ENCODE results near the gene HSPB9. TPM values are rescaled to one million over a fixed set of nuclear protein-coding genes. Genes with fewer than 3 reads are reported as not detected.
"Not testable (repeated sequence)": the region's sequence is repeated elsewhere in the genome, so short reads cannot be mapped to it uniquely, and the experiment has no call there.

HSPB9 gene
- total RNA-seq, 3 donors from 2014 or later = 0.10 TPM; not detected in 2

GRCh38 chr17:42136654-42137051 lies 14.0 kb downstream of the HSPB9 start:
- Mint-ChIP-seq H3K4me3 (no peak overlapping the region), H3K36me3 (ENCODE audit: insufficient read depth) (peaks cover 3% of the 10 kb centered on the region), H3K4me1 (ENCODE audit: low read depth) (peaks cover 60% of the 10 kb centered on the region), H3K9me3 (no peaks in the 10 kb centered on the region), H3K27me3 (ENCODE audit: low read depth) (no peaks in the 10 kb centered on the region)
- no peak for DNase-seq
- ATAC-seq = no peak

- H3K27me3 Mint-ChIP-seq (ENCODE audit: low read depth) = no peaks in the 10 kb centered on the region
- no peaks in the 10 kb centered on the region for H3K9me3 Mint-ChIP-seq
- DNase-seq = no peak
- ATAC-seq = no peak
- peaks cover 11% of the 10 kb centered on the region for H3K36me3 Mint-ChIP-seq (ENCODE audit: insufficient read depth)
- no peak overlapping the region for H3K4me3 Mint-ChIP-seq
- peaks cover 50% of the 10 kb centered on the region for H3K4me1 Mint-ChIP-seq (ENCODE audit: low read depth)
These were observed 16.3 kb downstream of the HSPB9 start for GRCh38 chr17:42138749-42139492.

GRCh38 chr17:42140690-42141089 lies 18.1 kb downstream of the HSPB9 start:
- H3K4me1 Mint-ChIP-seq (ENCODE audit: low read depth) = peaks cover 44% of the 10 kb centered on the region
- not testable (repeated sequence) for DNase-seq; ATAC-seq; H3K27me3 Mint-ChIP-seq (ENCODE audit: low read depth); H3K9me3 Mint-ChIP-seq; H3K4me3 Mint-ChIP-seq
- peaks cover 10% of the 10 kb centered on the region for H3K36me3 Mint-ChIP-seq (ENCODE audit: insufficient read depth)

GRCh38 chr17:42141382-42141781 lies 18.8 kb downstream of the HSPB9 start:
- Mint-ChIP-seq H3K4me1 (ENCODE audit: low read depth) (peaks cover 37% of the 10 kb centered on the region), H3K36me3 (ENCODE audit: insufficient read depth) (peaks cover 8% of the 10 kb centered on the region), H3K9me3 (no peaks in the 10 kb centered on the region), H3K27me3 (ENCODE audit: low read depth) (no peaks in the 10 kb centered on the region), H3K4me3 (no peak overlapping the region)
- no peak for ATAC-seq
- DNase-seq = no peak

GRCh38 chr17:42142371-42142896 lies 19.8 kb downstream of the HSPB9 start:
- H3K4me1 Mint-ChIP-seq (ENCODE audit: low read depth) = peaks cover 37% of the 10 kb centered on the region

GRCh38 chr17:42143138-42143537 lies 20.5 kb downstream of the HSPB9 start:
- not testable (repeated sequence) for H3K27me3 Mint-ChIP-seq (ENCODE audit: low read depth); H3K9me3 Mint-ChIP-seq; H3K4me3 Mint-ChIP-seq; ATAC-seq; DNase-seq
- Mint-ChIP-seq H3K36me3 (ENCODE audit: insufficient read depth) (peaks cover 12% of the 10 kb centered on the region), H3K4me1 (ENCODE audit: low read depth) (peaks cover 37% of the 10 kb centered on the region)

More at GRCh38 chr17:42142371-42142896, 19.8 kb downstream of the HSPB9 start:
- DNase-seq = no peak
- Mint-ChIP-seq H3K27me3 (ENCODE audit: low read depth) (no peaks in the 10 kb centered on the region), H3K9me3 (no peaks in the 10 kb centered on the region), H3K4me3 (no peak overlapping the region), H3K36me3 (ENCODE audit: insufficient read depth) (peaks cover 11% of the 10 kb centered on the region)
- ATAC-seq = no peak

GRCh38 chr17:42146911-42147607 lies 24.5 kb downstream of the HSPB9 start:
- H3K27me3 Mint-ChIP-seq (ENCODE audit: low read depth) = no peaks in the 10 kb centered on the region
- peaks cover 34% of the 10 kb centered on the region for H3K4me1 Mint-ChIP-seq (ENCODE audit: low read depth)
- no peak for DNase-seq

GRCh38 chr17:42153919-42154742 lies 31.5 kb downstream of the HSPB9 start:
- ATAC-seq = no peak
- Mint-ChIP-seq H3K4me1 (ENCODE audit: low read depth) (peaks cover 31% of the 10 kb centered on the region), H3K4me3 (peak overlapping the region; percentile 87), H3K9me3 (no peaks in the 10 kb centered on the region), H3K36me3 (ENCODE audit: insufficient read depth) (peaks cover 4% of the 10 kb centered on the region), H3K27me3 (ENCODE audit: low read depth) (no peaks in the 10 kb centered on the region)
- no peak for DNase-seq

More at GRCh38 chr17:42146911-42147607, 24.5 kb downstream of the HSPB9 start:
- no peak for ATAC-seq
- Mint-ChIP-seq H3K9me3 (no peaks in the 10 kb centered on the region), H3K36me3 (ENCODE audit: insufficient read depth) (peaks cover 21% of the 10 kb centered on the region), H3K4me3 (no peak overlapping the region)

- DNase-seq (no peak), ATAC-seq (no peak)
- Mint-ChIP-seq H3K4me1 (ENCODE audit: low read depth) (peaks cover 31% of the 10 kb centered on the region), H3K9me3 (no peaks in the 10 kb centered on the region), H3K27me3 (ENCODE audit: low read depth) (no peaks in the 10 kb centered on the region), H3K36me3 (ENCODE audit: insufficient read depth) (peaks cover 4% of the 10 kb centered on the region), H3K4me3 (peak overlapping the region; percentile 87)
These were observed 33.0 kb downstream of the HSPB9 start for GRCh38 chr17:42155614-42156045.

- Mint-ChIP-seq H3K4me1 (ENCODE audit: low read depth) (no peaks in the 10 kb centered on the region), H3K4me3 (no peak overlapping the region), H3K27me3 (ENCODE audit: low read depth) (no peaks in the 10 kb centered on the region), H3K9me3 (no peaks in the 10 kb centered on the region), H3K36me3 (ENCODE audit: insufficient read depth) (no peaks in the 10 kb centered on the region)
- ATAC-seq (no peak), DNase-seq (no peak)
These were observed 37.4 kb downstream of the HSPB9 start for GRCh38 chr17:42159796-42160530.

GRCh38 chr17:42160531-42160910 lies 37.9 kb downstream of the HSPB9 start:
- Mint-ChIP-seq H3K4me3 (no peak overlapping the region), H3K4me1 (ENCODE audit: low read depth) (no peaks in the 10 kb centered on the region), H3K27me3 (ENCODE audit: low read depth) (no peaks in the 10 kb centered on the region), H3K36me3 (ENCODE audit: insufficient read depth) (no peaks in the 10 kb centered on the region), H3K9me3 (no peaks in the 10 kb centered on the region)
- DNase-seq = no peak
- no peak for ATAC-seq

GRCh38 chr17:42163113-42163512 lies 40.5 kb downstream of the HSPB9 start:
- peak in 1 of 2 donors; percentile 48 for ATAC-seq
- H3K36me3 Mint-ChIP-seq (ENCODE audit: insufficient read depth) = no peaks in the 10 kb centered on the region
- H3K27me3 Mint-ChIP-seq (ENCODE audit: low read depth) = no peaks in the 10 kb centered on the region
- H3K9me3 Mint-ChIP-seq = no peaks in the 10 kb centered on the region
- DNase-seq = peak; percentile 21
- no peaks in the 10 kb centered on the region for H3K4me1 Mint-ChIP-seq (ENCODE audit: low read depth)
- no peak overlapping the region for H3K4me3 Mint-ChIP-seq

GRCh38 chr17:42163696-42164407 lies 41.2 kb downstream of the HSPB9 start:
- no peaks in the 10 kb centered on the region for H3K4me1 Mint-ChIP-seq (ENCODE audit: low read depth)
- no peaks in the 10 kb centered on the region for H3K9me3 Mint-ChIP-seq
- no peak overlapping the region for H3K4me3 Mint-ChIP-seq
- ATAC-seq (no peak), DNase-seq (no peak)
- H3K27me3 Mint-ChIP-seq (ENCODE audit: low read depth) = no peaks in the 10 kb centered on the region
- H3K36me3 Mint-ChIP-seq (ENCODE audit: insufficient read depth) = no peaks in the 10 kb centered on the region
